ENCODE results near the gene HRNR. TPM values are rescaled to one million over a fixed set of nuclear protein-coding genes. Genes with fewer than 3 reads are reported as not detected.
"Not testable (repeated sequence)": the region's sequence is repeated elsewhere in the genome, so short reads cannot be mapped to it uniquely, and the experiment has no call there.

Gene HRNR
- not detected for total RNA-seq
- under 1 TPM in 1 of 2 donors, not detected in 1; 0.02 TPM for polyA plus RNA-seq
- long read RNA-seq, donor 1: 0 reads
- long read RNA-seq, donor 2: 0 reads
- long read RNA-seq, donor 3: 0 reads
- long read RNA-seq, donor 4: 0 reads
- long read RNA-seq, donor 5: 0 reads

GRCh38 chr1:152224093-152224492 lies at the start of gene HRNR:
Gene HRNR, minus strand, starts transcription at chr1:152224193. Its CDS starts 940 bp downstream, at chr1:152223253.
- TF ChIP-seq, protein P1, sequence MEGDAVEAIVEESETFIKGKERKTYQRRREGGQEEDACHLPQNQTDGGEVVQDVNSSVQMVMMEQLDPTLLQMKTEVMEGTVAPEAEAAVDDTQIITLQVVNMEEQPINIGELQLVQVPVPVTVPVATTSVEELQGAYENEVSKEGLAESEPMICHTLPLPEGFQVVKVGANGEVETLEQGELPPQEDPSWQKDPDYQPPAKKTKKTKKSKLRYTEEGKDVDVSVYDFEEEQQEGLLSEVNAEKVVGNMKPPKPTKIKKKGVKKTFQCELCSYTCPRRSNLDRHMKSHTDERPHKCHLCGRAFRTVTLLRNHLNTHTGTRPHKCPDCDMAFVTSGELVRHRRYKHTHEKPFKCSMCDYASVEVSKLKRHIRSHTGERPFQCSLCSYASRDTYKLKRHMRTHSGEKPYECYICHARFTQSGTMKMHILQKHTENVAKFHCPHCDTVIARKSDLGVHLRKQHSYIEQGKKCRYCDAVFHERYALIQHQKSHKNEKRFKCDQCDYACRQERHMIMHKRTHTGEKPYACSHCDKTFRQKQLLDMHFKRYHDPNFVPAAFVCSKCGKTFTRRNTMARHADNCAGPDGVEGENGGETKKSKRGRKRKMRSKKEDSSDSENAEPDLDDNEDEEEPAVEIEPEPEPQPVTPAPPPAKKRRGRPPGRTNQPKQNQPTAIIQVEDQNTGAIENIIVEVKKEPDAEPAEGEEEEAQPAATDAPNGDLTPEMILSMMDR (IDR thresholded peaks at IDR 0.05; ENCODE audit: control extremely low read depth, extremely low read depth): no peak
- no peaks in the 10 kb centered on the region for H3K36me3 ChIP-seq (ENCODE audit: control insufficient read depth in 4 of 4, insufficient read depth in 4 of 4, low read length in 4 of 4)
- WGBS, 2 donors: 86 to 89% methylated on average over 2 of the region's 2 CpGs
- no peak for DNase-seq
- H3K4me1 ChIP-seq (ENCODE audit: control insufficient read depth in 5 of 5, insufficient read depth in 5 of 5, low read length in 5 of 5): peaks cover 0 to 3% (median 0%) of the 10 kb centered on the region in 5 donors
- ATAC-seq (ENCODE audit: insufficient read depth, low FRiP score): no peak
- H3K9ac ChIP-seq (ENCODE audit: insufficient read depth in 1 of 2, low read length in 2 of 2): no peak within 1 kb of the TSS
- H3K27ac ChIP-seq (ENCODE audit: low read depth in 1 of 2, low read length in 1 of 2): no peak within 1 kb of the TSS
- no peaks in the 10 kb centered on the region for H3K27me3 ChIP-seq (ENCODE audit: control insufficient read depth in 3 of 3, insufficient read depth in 3 of 3, low read length in 2 of 3)
- no peak within 1 kb of the TSS for H3K4me3 ChIP-seq
- peaks cover 0 to 7% (median 0%) of the 10 kb centered on the region in 4 donors for H3K9me3 ChIP-seq (ENCODE audit: control insufficient read depth in 4 of 4, insufficient read depth in 3 of 4, low read length in 3 of 4)

GRCh38 chr1:152256394-152256793 lies 32.4 kb upstream of the HRNR start:
- H3K27me3 ChIP-seq (ENCODE audit: control insufficient read depth in 3 of 3, insufficient read depth in 3 of 3, low read length in 2 of 3); DNase-seq; H3K36me3 ChIP-seq (ENCODE audit: control insufficient read depth in 4 of 4, insufficient read depth in 4 of 4, low read length in 4 of 4); H3K4me3 ChIP-seq; H3K9me3 ChIP-seq (ENCODE audit: control insufficient read depth in 4 of 4, insufficient read depth in 3 of 4, low read length in 3 of 4); H3K27ac ChIP-seq (ENCODE audit: low read depth in 1 of 2, low read length in 1 of 2); ATAC-seq (ENCODE audit: insufficient read depth, low FRiP score); H3K9ac ChIP-seq (ENCODE audit: insufficient read depth in 1 of 2, low read length in 2 of 2); H3K4me1 ChIP-seq (ENCODE audit: control insufficient read depth in 5 of 5, insufficient read depth in 5 of 5, low read length in 5 of 5): not testable (repeated sequence)
- WGBS, 2 donors: 85 to 93% methylated on average over 20 to 21 of the region's 21 CpGs

DNA sequence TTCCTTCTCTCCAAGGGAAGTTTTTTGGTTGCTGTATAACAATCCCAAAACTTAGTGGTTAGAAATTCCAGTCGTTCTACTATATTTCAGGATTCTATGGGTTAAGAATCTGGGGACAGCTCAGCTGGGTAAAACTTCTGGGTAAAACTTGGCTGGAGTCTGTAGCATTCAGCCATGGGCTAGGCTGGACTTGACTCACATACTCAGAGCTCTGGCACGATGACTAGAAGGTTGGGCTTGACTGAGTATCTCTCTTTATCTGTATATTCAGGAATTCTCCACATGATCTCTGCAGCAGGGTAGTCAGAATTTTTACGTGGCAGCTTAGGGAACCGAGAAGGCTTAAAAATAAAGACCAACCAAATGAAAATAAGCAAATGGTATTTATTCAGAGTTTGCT lies 28.2 kb upstream of the HRNR start:
- Histone ChIP-seq H3K9me3 (ENCODE audit: control insufficient read depth in 4 of 4, insufficient read depth in 3 of 4, low read length in 3 of 4) (peaks cover 0 to 4% (median 0%) of the 10 kb centered on the region in 4 donors), H3K27me3 (ENCODE audit: control insufficient read depth in 3 of 3, insufficient read depth in 3 of 3, low read length in 2 of 3) (no peaks in the 10 kb centered on the region), H3K36me3 (ENCODE audit: control insufficient read depth in 4 of 4, insufficient read depth in 4 of 4, low read length in 4 of 4) (no peaks in the 10 kb centered on the region), H3K4me3 (no peak overlapping the region), H3K9ac (ENCODE audit: insufficient read depth in 1 of 2, low read length in 2 of 2) (no peak overlapping the region), H3K4me1 (ENCODE audit: control insufficient read depth in 5 of 5, insufficient read depth in 5 of 5, low read length in 5 of 5) (no peaks in the 10 kb centered on the region), H3K27ac (ENCODE audit: low read depth in 1 of 2, low read length in 1 of 2) (no peak overlapping the region)
- TF ChIP-seq, protein P1 (IDR thresholded peaks at IDR 0.05; ENCODE audit: control extremely low read depth, extremely low read depth): no peak
- DNase-seq (no peak), ATAC-seq (ENCODE audit: insufficient read depth, low FRiP score) (no peak)
- WGBS, 2 donors: 65 to 93% methylated on average over 4 of the region's 4 CpGs

- DNase-seq: no peak
- WGBS, 2 donors: 42 to 47% methylated on average over 2 of the region's 2 CpGs
- no peak overlapping the region for H3K27ac ChIP-seq (ENCODE audit: low read depth in 1 of 2, low read length in 1 of 2)
These were observed 27.4 kb upstream of the HRNR start for GRCh38 chr1:152251391-152251790.

More at GRCh38 chr1:152251391-152251790, 27.4 kb upstream of the HRNR start:
- H3K4me1 ChIP-seq (ENCODE audit: control insufficient read depth in 5 of 5, insufficient read depth in 5 of 5, low read length in 5 of 5): no peaks in the 10 kb centered on the region
- no peak overlapping the region for H3K9ac ChIP-seq (ENCODE audit: insufficient read depth in 1 of 2, low read length in 2 of 2)
- no peaks in the 10 kb centered on the region for H3K27me3 ChIP-seq (ENCODE audit: control insufficient read depth in 3 of 3, insufficient read depth in 3 of 3, low read length in 2 of 3)
- no peaks in the 10 kb centered on the region for H3K36me3 ChIP-seq (ENCODE audit: control insufficient read depth in 4 of 4, insufficient read depth in 4 of 4, low read length in 4 of 4)
- peaks cover 0 to 4% (median 0%) of the 10 kb centered on the region in 4 donors for H3K9me3 ChIP-seq (ENCODE audit: control insufficient read depth in 4 of 4, insufficient read depth in 3 of 4, low read length in 3 of 4)
- TF ChIP-seq, protein P1 (IDR thresholded peaks at IDR 0.05; ENCODE audit: control extremely low read depth, extremely low read depth): no peak
- no peak for ATAC-seq (ENCODE audit: insufficient read depth, low FRiP score)
- H3K4me3 ChIP-seq: no peak overlapping the region
